HG03378 (cell line): Measurements from ENCODE around the gene HCN3.
"Not testable (repeated sequence)": the region's sequence is repeated elsewhere in the genome, so short reads cannot be mapped to it uniquely, and the experiment has no call there.

Experiments
- ATAC-seq: cut with Tn5 transposase; IDR thresholded peaks from one replicate; pipeline ENCODE4 v1.9.1; 2021; ENCODE audit warnings: mild to moderate bottlenecking, moderate library complexity; ENCODE audit not compliant: unreplicated experiment

The HCN3 gene

GRCh38 chr1:155328856-155329255, 51.6 kb downstream of the HCN3 start:
- ATAC-seq, result not testable (repeated sequence)

GRCh38 chr1:155329980-155330598, 52.8 kb downstream of the HCN3 start:
- no peak for ATAC-seq

GRCh38 chr1:155334962-155335361, 57.7 kb downstream of the HCN3 start:
- ATAC-seq, result no peak
